Stimulated activated CD8-positive, alpha-beta memory T cell treated with anti-CD3 and anti-CD28 coated beads, Interleukin-4, amount 100 ng/mL, for 48 hours (primary cell): ENCODE results near the gene KIF27.
"Not testable (repeated sequence)": the region's sequence is repeated elsewhere in the genome, so short reads cannot be mapped to it uniquely, and the experiment has no call there.

Experiments used
- DNase-seq: peaks from one replicate; pipeline ENCODE4 v3.0.0-alpha.2; 2020

Gene KIF27

DNA sequence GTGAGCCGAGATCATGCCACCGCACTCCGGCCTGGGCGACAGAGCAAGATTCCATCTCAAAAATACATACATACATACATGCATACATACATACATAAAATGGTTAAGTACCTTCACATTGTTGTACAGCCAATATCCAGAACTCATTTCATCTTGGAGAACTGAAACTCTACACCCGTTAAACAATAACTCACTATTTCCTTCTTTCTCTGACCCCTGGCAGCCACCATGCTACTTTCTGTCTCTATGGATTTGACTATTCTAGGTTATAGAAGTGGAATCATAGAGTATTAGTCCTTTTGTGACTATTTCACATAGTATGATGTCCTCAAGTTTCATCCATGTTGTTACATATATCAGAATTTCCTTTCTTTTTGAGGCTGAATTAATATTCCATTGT is 9.6 kb upstream of the KIF27 start:
- no peak for DNase-seq

DNA sequence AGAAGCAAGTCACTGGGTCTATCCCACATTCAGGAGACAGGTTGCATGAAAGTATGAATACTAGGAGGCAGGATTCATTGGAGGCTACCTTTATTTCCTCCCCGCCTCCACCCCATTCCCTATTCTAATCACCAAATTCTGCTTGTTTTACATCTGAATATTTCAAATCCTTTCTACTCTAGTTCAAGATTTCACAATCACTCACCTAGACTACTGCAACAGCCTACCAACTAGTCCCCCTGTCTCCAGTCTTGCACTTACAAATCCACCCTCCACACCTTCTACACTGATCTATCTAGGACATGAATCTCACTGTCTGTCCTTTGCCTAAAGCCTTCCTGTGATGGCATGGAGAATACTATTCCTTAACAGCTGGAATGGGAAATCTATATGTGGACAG is 6.4 kb upstream of the KIF27 start:
- no peak for DNase-seq

DNA sequence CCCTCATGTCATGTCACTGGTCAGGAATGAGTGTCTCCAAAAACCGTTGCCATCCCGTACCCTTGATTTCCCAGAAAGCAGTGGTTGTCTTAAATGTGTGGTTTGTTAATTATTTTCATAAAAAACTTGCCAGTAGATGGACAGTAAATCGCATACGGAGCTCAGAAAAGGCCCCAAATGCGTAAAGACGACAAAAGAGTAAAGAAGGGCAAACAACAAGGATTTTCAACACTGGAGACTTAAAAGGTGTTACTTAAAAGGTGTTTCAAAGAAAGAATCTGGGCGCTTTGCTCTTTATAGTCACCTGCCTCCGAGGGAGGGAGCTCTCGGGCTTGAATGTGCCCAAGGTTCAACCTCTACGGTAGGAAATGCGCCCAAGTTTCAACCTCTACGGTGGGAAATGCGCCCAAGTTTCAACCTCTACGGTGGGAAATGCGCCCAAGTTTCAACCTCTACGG is 734 bp downstream of the KIF27 start:
- DNase-seq: no peak

GRCh38 chr9:83919111-83919510 is 2.1 kb downstream of the KIF27 start:
- DNase-seq: no peak

DNA sequence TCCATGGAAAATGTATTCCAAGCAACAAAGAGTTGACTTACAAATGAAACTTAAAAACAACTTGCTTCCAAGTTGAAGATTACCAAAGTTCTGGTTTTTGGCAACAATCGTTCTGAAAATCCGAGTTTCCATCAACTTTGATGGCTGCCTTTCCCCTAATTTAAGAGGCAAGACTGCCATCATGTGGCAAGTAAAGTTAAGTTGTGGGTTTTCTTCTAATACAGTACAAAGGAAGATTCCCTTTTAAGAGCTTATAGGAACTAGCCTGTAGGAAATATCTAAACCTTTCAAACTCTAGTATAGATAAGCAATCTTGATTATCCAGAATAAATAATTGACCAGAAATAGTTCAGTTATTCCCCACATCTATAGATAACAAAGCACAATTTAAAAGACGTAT is 9.0 kb downstream of the KIF27 start:
- not testable (repeated sequence) for DNase-seq

GRCh38 chr9:83906144-83906543 is 15.1 kb downstream of the KIF27 start:
- no peak for DNase-seq

GRCh38 chr9:83900615-83901014 is 20.6 kb downstream of the KIF27 start:
- not testable (repeated sequence) for DNase-seq

GRCh38 chr9:83894301-83894700 is 26.9 kb downstream of the KIF27 start:
- not testable (repeated sequence) for DNase-seq

GRCh38 chr9:83886498-83886897 is 34.7 kb downstream of the KIF27 start:
- DNase-seq: not testable (repeated sequence)

GRCh38 chr9:83885559-83886240 is 35.5 kb downstream of the KIF27 start:
- not testable (repeated sequence) for DNase-seq

- not testable (repeated sequence) for DNase-seq
Observed at GRCh38 chr9:83881687-83882408, 39.4 kb downstream of the KIF27 start.

DNA sequence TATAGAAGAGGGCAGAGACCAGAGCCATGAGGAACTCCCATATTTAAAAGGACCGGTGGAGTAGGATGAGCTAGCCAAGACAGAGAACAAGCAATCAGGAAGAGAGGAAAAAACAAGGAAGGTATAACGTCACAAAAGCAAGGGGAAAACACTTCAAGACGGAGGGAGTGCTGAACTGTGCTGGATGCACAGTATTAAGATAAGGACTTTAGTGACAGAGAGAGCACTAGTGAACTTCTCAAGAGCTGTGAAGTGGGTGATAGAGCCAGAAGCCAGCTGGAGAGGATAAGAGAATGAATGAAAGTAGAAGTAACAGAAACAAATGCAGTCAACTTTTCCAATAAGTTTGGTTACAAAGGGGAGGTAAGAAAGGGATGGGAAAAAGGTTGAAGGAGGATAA is 45.7 kb downstream of the KIF27 start:
- DNase-seq: not testable (repeated sequence)

DNA sequence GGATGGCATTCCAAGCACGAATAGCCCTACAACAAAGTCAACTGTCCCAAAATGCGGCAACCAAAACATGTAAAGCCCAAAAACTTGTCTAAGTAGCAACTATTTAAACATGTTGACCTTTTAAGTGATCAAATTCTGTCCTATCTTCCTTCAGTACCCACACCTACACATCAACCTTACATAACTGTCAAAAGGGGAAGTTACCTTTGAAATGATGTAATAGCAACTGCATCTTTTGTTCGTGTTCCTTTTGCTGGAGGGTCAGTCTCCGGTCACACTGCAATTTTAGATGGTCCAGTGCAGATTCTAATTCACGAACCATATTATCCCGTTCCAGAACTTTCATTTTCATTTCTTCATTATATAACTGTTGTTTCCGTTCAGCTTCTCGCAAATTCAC is 71.3 kb downstream of the KIF27 start:
- not testable (repeated sequence) for DNase-seq

DNA sequence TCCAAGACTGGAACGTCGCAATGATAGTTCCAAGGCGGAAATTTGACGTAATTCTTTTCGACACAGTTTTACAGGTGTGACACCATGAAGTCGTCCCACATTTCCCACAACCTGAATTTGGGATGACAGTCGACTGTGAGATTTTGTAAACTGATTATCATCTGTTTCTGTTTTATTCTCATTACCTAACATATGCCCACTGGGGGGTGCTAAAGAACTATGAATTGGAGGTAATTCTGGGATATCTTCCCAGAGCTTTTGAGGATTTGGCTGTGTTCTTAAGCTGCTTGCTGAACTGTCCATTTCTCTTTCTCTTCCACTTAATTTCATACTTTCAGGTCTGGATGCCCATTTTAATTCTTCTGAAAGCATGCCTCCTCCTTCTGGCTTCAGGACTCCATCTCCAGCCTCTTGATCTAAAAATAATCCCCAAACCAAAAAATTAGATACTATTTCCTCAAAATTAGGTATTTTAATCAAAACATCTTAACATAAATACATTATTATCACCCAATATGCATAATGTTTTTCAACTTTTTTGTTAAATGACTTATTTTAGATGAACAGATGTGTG is 84.1 kb downstream of the KIF27 start:
- not testable (repeated sequence) for DNase-seq

GRCh38 chr9:83830426-83831071 is 90.7 kb downstream of the KIF27 start:
- not testable (repeated sequence) for DNase-seq

DNA sequence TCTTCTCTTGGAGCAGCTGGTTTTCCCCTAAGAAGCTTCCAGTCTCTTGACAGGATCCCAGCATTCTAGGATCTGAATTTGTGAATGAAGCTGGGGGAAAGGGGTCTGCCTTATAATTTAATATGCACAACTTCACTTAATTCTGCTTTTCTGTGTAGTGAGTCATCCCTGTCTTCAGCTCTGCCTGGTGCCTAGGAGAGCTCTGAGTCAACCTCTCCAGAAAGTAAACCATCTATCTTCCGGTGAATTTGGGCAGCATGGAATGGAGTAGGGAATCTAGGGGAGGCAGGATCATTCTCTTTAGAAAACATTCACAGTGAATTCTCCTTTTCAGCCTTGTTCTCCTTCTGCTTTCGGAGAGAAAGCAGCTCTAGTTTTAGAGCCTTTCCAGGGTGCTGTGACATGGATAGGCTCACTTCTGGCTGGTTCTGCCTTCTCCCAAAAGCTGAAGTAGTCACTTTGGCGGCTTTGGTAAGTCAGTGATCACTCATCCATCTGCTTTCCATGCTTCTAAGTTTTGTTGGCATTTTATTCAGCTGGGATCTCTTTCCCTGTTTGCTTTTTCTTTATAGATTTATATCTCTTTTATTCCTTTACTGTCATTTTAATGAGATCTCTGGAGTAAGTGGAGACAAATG is 96.1 kb downstream of the KIF27 start:
- not testable (repeated sequence) for DNase-seq

DNA sequence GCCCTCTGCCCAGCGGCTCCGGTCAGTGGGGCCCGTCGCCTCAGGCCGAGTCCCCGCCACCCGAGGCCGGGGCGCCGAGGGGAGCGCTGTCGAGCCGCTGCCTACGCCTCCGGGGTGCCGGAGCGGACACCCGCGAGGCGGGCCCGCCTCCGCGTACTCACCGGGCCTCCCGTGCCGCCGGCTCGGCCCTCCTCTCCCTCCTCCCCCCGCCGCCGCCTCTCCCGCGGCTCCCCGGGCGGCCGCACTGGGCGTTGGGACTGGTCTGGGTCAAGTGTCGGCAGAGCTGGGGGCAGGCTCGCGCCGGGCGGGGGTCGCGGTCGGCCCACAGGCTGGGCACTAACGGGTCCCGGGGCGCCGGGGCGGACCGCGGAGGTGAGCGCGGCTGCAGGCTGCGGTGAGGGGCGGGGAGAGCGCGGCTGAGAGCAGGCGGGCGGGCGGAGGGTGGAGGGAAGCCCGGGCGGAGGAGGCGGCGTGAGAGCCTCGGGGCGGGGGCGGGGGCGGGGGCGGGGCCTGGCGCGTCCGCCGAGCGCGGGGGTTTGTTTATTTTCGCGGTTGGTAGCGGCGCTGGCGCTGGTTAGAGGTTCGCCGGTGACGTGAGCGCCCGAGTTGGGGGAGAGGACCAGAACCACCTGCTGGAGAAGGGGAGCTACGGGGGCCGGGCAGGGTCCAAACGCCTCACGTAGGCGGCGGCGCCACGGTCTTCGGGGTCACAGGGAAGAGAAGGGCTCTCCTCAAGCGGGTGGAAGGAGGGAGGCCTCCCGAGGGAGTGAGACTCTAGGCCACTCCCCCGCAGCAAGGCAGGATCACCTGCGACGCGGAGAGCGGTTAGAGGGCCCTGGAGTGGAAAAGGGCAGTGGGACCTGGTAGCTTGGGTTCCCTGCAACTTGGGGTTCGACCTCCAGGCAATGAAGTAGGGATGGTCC is 103.6 kb downstream of the KIF27 start, which contains the start of gene GKAP1:
Gene GKAP1 (minus strand): TSS at position 414 of the 923 bp plus-strand sequence. CDS start 11,252 bp downstream, outside the sequence.
- peak; percentile 80 for DNase-seq

DNA sequence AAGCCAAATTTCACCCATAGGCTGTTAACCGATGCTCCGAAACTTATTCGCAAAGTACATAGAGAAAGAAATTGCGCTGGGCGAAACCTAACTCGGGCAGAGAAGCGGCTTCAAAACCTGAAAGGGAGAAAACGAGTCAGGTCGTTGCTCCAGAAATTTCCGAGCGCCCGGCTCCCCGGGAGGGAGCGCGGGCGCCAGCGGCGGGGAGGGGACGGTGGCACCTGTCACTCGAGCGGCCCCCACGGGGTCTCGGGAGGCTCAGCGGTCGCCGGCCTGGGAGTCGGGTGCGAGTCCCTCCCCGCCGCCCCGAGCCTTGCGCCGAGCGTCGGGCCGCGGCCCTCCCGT is 104.2 kb downstream of the KIF27 start:
- DNase-seq: peak; percentile 55

- not testable (repeated sequence) for DNase-seq
Observed at GRCh38 chr9:83815120-83815519, 106.1 kb downstream of the KIF27 start.

DNA sequence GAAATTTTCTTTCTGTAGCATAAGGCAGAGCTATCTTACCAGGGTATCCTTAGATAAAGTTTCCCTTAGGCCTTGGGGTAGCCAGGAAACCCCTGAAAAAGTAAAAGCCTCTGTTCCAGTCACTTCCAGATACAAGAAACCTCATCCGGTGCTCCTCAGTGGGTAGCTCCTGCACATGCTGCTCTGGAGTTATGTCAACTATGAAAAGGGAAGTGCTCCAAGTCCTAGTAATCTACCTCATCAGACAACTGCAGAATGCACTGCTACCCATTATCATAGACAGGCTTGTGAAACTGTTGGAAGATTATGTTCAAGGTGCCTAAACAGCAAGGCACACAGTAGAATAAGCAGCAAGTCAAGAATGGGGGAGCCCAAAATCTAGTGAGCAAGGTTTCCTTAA is 112.0 kb downstream of the KIF27 start:
- DNase-seq: not testable (repeated sequence)

- DNase-seq: not testable (repeated sequence)
Observed at GRCh38 chr9:83804454-83804853, 116.8 kb downstream of the KIF27 start.

GRCh38 chr9:83803941-83804340 is 117.3 kb downstream of the KIF27 start:
- DNase-seq: not testable (repeated sequence)
